K562 (cell line): Measurements from ENCODE around the gene TGFBR3L. TPM values are rescaled to one million over a fixed set of nuclear protein-coding genes. Genes with fewer than 3 reads are reported as not detected.
A peak's percentile ranks its signal among the peaks of the same experiment; 100 is the strongest.

ENCODE experiments used
- ARID2 ChIP-seq: fragments of 450-650 bp; IDR thresholded peaks from 2 replicates; pipeline ENCODE4 v1.6.1; 2017; ENCODE audit warnings: antibody characterized with exemption, mild to moderate bottlenecking
- ATF7 ChIP-seq: fragments of 450-650 bp; IDR thresholded peaks from 2 replicates; pipeline ENCODE4 v1.7.1; 2014; ENCODE audit warnings: mild to moderate bottlenecking, moderate library complexity
- CXXC5 ChIP-seq: fragments of 250-450 bp; sonication (Bioruptor Pico); IDR thresholded peaks from 2 replicates; pipeline ENCODE4 v1.8.0; 2022; ENCODE audit warnings: inconsistent platforms, mild to moderate bottlenecking, moderate library complexity
- EZH2 ChIP-seq: IDR thresholded peaks from 2 replicates; pipeline ENCODE4 v1.6.1; 2012; ENCODE audit warnings: low read depth, mild to moderate bottlenecking, inconsistent platforms, low read length, borderline replicate concordance
- FOXA1 ChIP-seq: fragments of 450-650 bp; IDR thresholded peaks from 2 replicates; pipeline ENCODE4 v1.6.1; 2016; ENCODE audit warnings: mild to moderate bottlenecking, borderline replicate concordance
- GATA2 ChIP-seq: sonication (generic); formaldehyde crosslinking; IDR thresholded peaks from 2 replicates; pipeline ENCODE4 v1.4.0; 2020; ENCODE audit warnings: mild to moderate bottlenecking, missing genetic modification reagents
- GATAD2A ChIP-seq: fragments of 450-650 bp; IDR thresholded peaks from 2 replicates; pipeline ENCODE4 v1.6.1; 2017
- HNRNPLL ChIP-seq: fragments of 200-400 bp; formaldehyde crosslinking; IDR thresholded peaks from 2 replicates; pipeline ENCODE4 v1.6.1; 2017; ENCODE audit warnings: low read length, low read depth, mild to moderate bottlenecking; ENCODE audit not compliant: poor library complexity, severe bottlenecking
- KHSRP ChIP-seq: fragments of 450-650 bp; IDR thresholded peaks from 2 replicates; pipeline ENCODE4 v1.6.1; 2017
- MAX ChIP-seq: sonication (generic); formaldehyde crosslinking; IDR thresholded peaks from 2 replicates; pipeline ENCODE4 v1.9.0; 2022; ENCODE audit warnings: mild to moderate bottlenecking, missing genetic modification reagents
- MBD2 ChIP-seq: sonication (generic); IDR thresholded peaks from 2 replicates; pipeline ENCODE4 v1.6.1; 2016; ENCODE audit warnings: low read depth, borderline replicate concordance
- MTA2 ChIP-seq: fragments of 450-650 bp; IDR thresholded peaks from 2 replicates; pipeline ENCODE4 v1.6.1; 2016; ENCODE audit warnings: low read depth
- NUFIP1 ChIP-seq: fragments of 450-650 bp; IDR thresholded peaks from 2 replicates; pipeline ENCODE4 v1.6.1; 2018; ENCODE audit not compliant: partially characterized antibody
- PCBP2 ChIP-seq: fragments of 200-400 bp; formaldehyde crosslinking; IDR thresholded peaks from 2 replicates; pipeline ENCODE4 v1.6.1; 2018; ENCODE audit warnings: low read length, low read depth, mild to moderate bottlenecking, moderate library complexity; ENCODE audit not compliant: poor library complexity, severe bottlenecking
- RBFOX2 ChIP-seq: fragments of 200-400 bp; formaldehyde crosslinking; IDR thresholded peaks from 2 replicates; pipeline ENCODE4 v1.6.1; 2017; ENCODE audit warnings: low read depth, mild to moderate bottlenecking, low read length, moderate library complexity
- SRF ChIP-seq, 2 experiments: fragments of 250-450, 450-650 bp in 1 of 2; sonication (Bioruptor Pico) in 1 of 2; sonication (generic) in 1 of 2; formaldehyde crosslinking; IDR thresholded peaks; 2 replicates each; pipeline versions ENCODE4 v1.5.0 to v1.5.1; 2020 to 2022; ENCODE audit warnings: mild to moderate bottlenecking in 1 of 2, missing genetic modification reagents in 1 of 2
- STAG1 ChIP-seq: sonication (generic); formaldehyde crosslinking; IDR thresholded peaks from 2 replicates; pipeline ENCODE4 v1.5.0; 2020; ENCODE audit warnings: missing genetic modification reagents, borderline replicate concordance
- ZNF140 ChIP-seq: fragments of 250-450 bp; sonication (Bioruptor Pico); IDR thresholded peaks from 2 replicates; pipeline ENCODE4 v1.8.0; 2021; ENCODE audit warnings: moderate library complexity, mild to moderate bottlenecking, inconsistent platforms
- ZNF696 ChIP-seq: fragments of 250-450 bp; sonication (Bioruptor Pico); conservative IDR thresholded peaks from 2 replicates; pipeline ENCODE4 v1.4.0; 2020; ENCODE audit warnings: mild to moderate bottlenecking, moderate library complexity
- ZNF77 ChIP-seq: fragments of 250-450 bp; sonication (Bioruptor Pico); IDR thresholded peaks from 2 replicates; pipeline ENCODE4 v1.5.0; 2020
- ZNF785 ChIP-seq: fragments of 250-450 bp; sonication (Bioruptor Pico); IDR thresholded peaks from 2 replicates; pipeline ENCODE4 v1.4.0; 2020; ENCODE audit warnings: mild to moderate bottlenecking
- ZNF830 ChIP-seq: fragments of 250-450 bp; sonication (Bioruptor Pico); IDR thresholded peaks from 2 replicates; pipeline ENCODE4 v1.5.0; 2021; ENCODE audit warnings: mild to moderate bottlenecking
- ZSCAN29 ChIP-seq: fragments of 450-650 bp; IDR thresholded peaks from 2 replicates; pipeline ENCODE4 v1.6.1; 2017
- polyA plus RNA-seq, 8 experiments: library from polyadenylated mRNA; depleted of rRNA in 4 of 8; stranded (reverse) in 5 of 8; unstranded in 3 of 8; fragments of >200 nt; fragmentation: Nextera tagmentation in 2 of 8; fragmentation: Illumina TruSeq in 1 of 8; extraction: Ambion mirVana in 2 of 8; extraction: Trizol in 1 of 8; gene quantifications; 2 replicates each; pipeline versions ENCODE4 v1.2.1 to v1.2.3, GENCODE V29; 2011 to 2014; ENCODE audit warnings: inconsistent platforms in 1 of 8, missing spikeins in 1 of 8
- total RNA-seq, 7 experiments: library from RNA; depleted of rRNA in 6 of 7; stranded (reverse); fragments of >200 nt in 6 of 7; fragmentation: Illumina TruSeq in 2 of 7; extraction: Trizol in 2 of 7; gene quantifications; 2 replicates each; pipeline versions ENCODE4 v1.2.1 to v1.2.3, GENCODE V29; 2011 to 2021; ENCODE audit warnings: low replicate concordance in 1 of 7
- TF ChIP-seq, protein P1 (sequence below): fragments of 450-650 bp; IDR thresholded peaks from 2 replicates; pipeline ENCODE4 v1.6.1; 2016; ENCODE audit warnings: low read depth

The TGFBR3L gene
- total and polyA plus RNA-seq, 9 of the 15 experiments (the other 6 are each of a cell fraction or from before 2014, with no cell fraction given), result not detected

DNA sequence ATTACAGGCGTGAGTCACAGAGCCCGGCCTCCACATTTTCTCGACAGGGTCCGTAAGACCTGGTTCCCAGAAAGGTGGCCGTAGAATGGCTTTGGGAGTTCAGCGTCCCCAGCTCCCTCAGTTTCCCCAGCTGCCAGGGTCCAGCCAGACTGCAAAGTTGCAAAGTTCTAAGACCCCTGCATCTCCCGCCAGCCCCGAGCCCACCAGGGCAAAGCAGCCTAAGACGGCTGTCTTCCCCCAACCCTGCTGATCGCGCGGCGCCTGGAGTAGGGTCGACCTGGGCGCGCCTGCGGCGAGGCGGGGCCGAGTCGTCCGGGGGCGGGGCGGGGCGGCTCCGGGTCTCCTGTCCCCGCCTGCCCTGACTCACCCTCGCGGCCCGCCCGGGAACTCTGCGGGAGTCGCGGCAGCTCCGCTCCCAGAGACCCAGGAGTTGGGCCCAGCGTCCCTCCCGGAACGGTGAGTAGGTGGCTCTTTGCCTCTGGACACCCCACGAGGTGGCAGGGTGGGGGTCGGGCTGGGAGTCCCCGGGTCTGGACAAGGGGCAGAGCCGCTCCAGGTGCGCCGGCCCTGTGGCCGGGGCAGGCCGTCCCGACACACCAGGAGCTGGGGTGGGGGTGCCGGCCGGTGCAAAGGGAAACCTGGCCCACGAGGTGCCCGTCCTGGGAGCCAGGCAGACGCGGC is 26.3 kb upstream of the TGFBR3L start, which contains the start of gene LRRC8E (continued):
- TF ChIP-seq, protein P1, sequence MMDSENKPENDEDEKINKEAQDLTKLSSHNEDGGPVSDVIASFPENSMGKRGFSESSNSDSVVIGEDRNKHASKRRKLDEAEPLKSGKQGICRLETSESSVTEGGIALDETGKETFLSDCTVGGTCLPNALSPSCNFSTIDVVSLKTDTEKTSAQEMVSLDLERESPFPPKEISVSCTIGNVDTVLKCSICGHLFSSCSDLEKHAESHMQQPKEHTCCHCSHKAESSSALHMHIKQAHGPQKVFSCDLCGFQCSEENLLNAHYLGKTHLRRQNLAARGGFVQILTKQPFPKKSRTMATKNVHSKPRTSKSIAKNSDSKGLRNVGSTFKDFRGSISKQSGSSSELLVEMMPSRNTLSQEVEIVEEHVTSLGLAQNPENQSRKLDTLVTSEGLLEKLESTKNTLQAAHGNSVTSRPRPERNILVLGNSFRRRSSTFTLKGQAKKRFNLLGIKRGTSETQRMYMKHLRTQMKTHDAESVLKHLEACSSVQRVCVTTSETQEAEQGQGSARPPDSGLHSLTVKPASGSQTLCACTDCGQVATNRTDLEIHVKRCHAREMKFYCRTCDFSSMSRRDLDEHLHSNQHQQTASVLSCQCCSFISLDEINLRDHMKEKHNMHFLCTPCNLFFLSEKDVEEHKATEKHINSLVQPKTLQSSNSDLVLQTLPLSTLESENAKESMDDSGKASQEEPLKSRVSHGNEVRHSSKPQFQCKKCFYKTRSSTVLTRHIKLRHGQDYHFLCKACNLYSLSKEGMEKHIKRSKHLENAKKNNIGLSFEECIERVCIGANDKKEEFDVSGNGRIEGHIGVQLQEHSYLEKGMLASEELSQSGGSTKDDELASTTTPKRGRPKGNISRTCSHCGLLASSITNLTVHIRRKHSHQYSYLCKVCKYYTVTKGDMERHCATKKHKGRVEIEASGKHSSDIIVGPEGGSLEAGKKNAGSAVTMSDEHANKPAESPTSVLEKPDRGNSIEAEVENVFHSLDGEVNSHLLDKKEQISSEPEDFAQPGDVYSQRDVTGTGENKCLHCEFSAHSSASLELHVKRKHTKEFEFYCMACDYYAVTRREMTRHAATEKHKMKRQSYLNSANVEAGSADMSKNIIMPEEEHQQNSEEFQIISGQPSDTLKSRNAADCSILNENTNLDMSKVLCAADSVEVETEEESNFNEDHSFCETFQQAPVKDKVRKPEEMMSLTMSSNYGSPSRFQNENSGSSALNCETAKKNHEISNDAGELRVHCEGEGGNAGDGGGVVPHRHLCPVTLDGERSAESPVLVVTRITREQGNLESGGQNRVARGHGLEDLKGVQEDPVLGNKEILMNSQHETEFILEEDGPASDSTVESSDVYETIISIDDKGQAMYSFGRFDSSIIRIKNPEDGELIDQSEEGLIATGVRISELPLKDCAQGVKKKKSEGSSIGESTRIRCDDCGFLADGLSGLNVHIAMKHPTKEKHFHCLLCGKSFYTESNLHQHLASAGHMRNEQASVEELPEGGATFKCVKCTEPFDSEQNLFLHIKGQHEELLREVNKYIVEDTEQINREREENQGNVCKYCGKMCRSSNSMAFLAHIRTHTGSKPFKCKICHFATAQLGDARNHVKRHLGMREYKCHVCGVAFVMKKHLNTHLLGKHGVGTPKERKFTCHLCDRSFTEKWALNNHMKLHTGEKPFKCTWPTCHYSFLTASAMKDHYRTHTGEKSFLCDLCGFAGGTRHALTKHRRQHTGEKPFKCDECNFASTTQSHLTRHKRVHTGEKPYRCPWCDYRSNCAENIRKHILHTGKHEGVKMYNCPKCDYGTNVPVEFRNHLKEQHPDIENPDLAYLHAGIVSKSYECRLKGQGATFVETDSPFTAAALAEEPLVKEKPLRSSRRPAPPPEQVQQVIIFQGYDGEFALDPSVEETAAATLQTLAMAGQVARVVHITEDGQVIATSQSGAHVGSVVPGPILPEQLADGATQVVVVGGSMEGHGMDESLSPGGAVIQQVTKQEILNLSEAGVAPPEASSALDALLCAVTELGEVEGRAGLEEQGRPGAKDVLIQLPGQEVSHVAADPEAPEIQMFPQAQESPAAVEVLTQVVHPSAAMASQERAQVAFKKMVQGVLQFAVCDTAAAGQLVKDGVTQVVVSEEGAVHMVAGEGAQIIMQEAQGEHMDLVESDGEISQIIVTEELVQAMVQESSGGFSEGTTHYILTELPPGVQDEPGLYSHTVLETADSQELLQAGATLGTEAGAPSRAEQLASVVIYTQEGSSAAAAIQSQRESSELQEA, result no peak
- no peak for TF ChIP-seq ZNF140 (CRISPR knock-in tag)
- TF ChIP-seq ZNF77 (CRISPR knock-in tag), result no peak
- no peak for TF ChIP-seq NUFIP1
- 0 out of 2 replicates have a peak, but pooled peaks have one; percentile 25 for TF ChIP-seq MAX (CRISPR knock-in tag)
- no peak for TF ChIP-seq MTA2
- TF ChIP-seq MBD2, result no peak
- TF ChIP-seq KHSRP, result no peak
- TF ChIP-seq ARID2, result no peak
- peak; percentile 59; the same call in 1 of the 2 replicates for TF ChIP-seq ATF7
- TF ChIP-seq GATA2 (CRISPR knock-in tag), result no peak
- TF ChIP-seq EZH2, result no peak
- TF ChIP-seq RBFOX2, result peak; percentile 80
- TF ChIP-seq HNRNPLL, result no peak
- no peak for TF ChIP-seq FOXA1
- no peak for TF ChIP-seq ZNF785 (CRISPR knock-in tag)
- TF ChIP-seq ZSCAN29, result no peak
- TF ChIP-seq ZNF696 (CRISPR knock-in tag), result no peak
- no peak for TF ChIP-seq ZNF830 (CRISPR knock-in tag)
- TF ChIP-seq PCBP2, result no peak
- no peak for TF ChIP-seq STAG1 (CRISPR knock-in tag)
- no peak for TF ChIP-seq SRF (CRISPR knock-in tag; IDR thresholded peaks at IDR 0.05)
- no peak for TF ChIP-seq GATAD2A
- TF ChIP-seq CXXC5 (CRISPR knock-in tag), result peak; percentile 56
